ENCODE results near the gene MYADML2. TPM values are rescaled to one million over a fixed set of nuclear protein-coding genes. Genes with fewer than 3 reads are reported as not detected.
A peak's percentile ranks its signal among the peaks of the same experiment; 100 is the strongest.

The MYADML2 gene, protein sequence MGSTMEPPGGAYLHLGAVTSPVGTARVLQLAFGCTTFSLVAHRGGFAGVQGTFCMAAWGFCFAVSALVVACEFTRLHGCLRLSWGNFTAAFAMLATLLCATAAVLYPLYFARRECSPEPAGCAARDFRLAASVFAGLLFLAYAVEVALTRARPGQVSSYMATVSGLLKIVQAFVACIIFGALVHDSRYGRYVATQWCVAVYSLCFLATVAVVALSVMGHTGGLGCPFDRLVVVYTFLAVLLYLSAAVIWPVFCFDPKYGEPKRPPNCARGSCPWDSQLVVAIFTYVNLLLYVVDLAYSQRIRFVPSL
- total RNA-seq = not detected
- polyA plus RNA-seq = not detected
- long read RNA-seq, donor 1 = 0 reads
- long read RNA-seq, donor 2 = 0 reads
- long read RNA-seq, donor 3 = 0 reads
- long read RNA-seq, donor 4 = 0 reads
- long read RNA-seq, donor 5 = 0 reads
- long read RNA-seq, donor 6 = 0 reads
- long read RNA-seq, donor 7 = 0 reads
- long read RNA-seq, donor 8 = 0 reads
- long read RNA-seq, donor 9 = 0 reads
- long read RNA-seq, donor 10 = 0 reads

GRCh38 chr17:81947189-81947588 lies at the start of gene MYADML2:
MYADML2 (minus strand) TSS chr17:81947233; CDS start chr17:81941741, 5,492 bp downstream.
- WGBS, 5 donors = 84 to 92% (median 89%) methylated on average over 13 of the region's 13 CpGs
- no peak within 1 kb of the TSS for H3K27ac ChIP-seq
- H3K4me3 ChIP-seq = no peak within 1 kb of the TSS
- H3K27me3 ChIP-seq = peaks cover 0 to 36% (median 2%) of the 10 kb centered on the region in 3 donors
- peaks cover 0 to under 1% (median 0%) of the 10 kb centered on the region in 4 donors for H3K4me1 ChIP-seq
- no peak for TF ChIP-seq POLR2A (IDR thresholded peaks at IDR 0.05)
- H3K36me3 ChIP-seq = no peaks in the 10 kb centered on the region
- no peak for DNase-seq
- H3K9me3 ChIP-seq = no peaks in the 10 kb centered on the region
- intact Hi-C loops (cut with DNase I; ENCODE audit: low total_unique reads) = no loop called here

GRCh38 chr17:81996232-81996756 lies 49.3 kb upstream of the MYADML2 start:
- Histone ChIP-seq H3K4me1 (peaks cover 15 to 57% (median 51%) of the 10 kb centered on the region in 4 donors), H3K9me3 (no peaks in the 10 kb centered on the region), H3K4me3 (no peak overlapping the region), H3K36me3 (peaks cover 0 to 47% (median 19%) of the 10 kb centered on the region in 4 donors), H3K27ac (no peak overlapping the region), H3K27me3 (no peaks in the 10 kb centered on the region)
- intact Hi-C loops (cut with DNase I; ENCODE audit: low total_unique reads) = no loop called here
- WGBS, 5 donors = 90 to 94% (median 93%) methylated on average over 26 to 28 of the region's 28 CpGs
- no peak for DNase-seq
- no peak for TF ChIP-seq EP300 (IDR thresholded peaks at IDR 0.05)
- TF ChIP-seq, protein P1, sequence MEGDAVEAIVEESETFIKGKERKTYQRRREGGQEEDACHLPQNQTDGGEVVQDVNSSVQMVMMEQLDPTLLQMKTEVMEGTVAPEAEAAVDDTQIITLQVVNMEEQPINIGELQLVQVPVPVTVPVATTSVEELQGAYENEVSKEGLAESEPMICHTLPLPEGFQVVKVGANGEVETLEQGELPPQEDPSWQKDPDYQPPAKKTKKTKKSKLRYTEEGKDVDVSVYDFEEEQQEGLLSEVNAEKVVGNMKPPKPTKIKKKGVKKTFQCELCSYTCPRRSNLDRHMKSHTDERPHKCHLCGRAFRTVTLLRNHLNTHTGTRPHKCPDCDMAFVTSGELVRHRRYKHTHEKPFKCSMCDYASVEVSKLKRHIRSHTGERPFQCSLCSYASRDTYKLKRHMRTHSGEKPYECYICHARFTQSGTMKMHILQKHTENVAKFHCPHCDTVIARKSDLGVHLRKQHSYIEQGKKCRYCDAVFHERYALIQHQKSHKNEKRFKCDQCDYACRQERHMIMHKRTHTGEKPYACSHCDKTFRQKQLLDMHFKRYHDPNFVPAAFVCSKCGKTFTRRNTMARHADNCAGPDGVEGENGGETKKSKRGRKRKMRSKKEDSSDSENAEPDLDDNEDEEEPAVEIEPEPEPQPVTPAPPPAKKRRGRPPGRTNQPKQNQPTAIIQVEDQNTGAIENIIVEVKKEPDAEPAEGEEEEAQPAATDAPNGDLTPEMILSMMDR (IDR thresholded peaks at IDR 0.05) = no peak
- TF ChIP-seq POLR2A (IDR thresholded peaks at IDR 0.05) = no peak
- no peak for TF ChIP-seq POLR2AphosphoS5 (IDR thresholded peaks at IDR 0.05)

DNA sequence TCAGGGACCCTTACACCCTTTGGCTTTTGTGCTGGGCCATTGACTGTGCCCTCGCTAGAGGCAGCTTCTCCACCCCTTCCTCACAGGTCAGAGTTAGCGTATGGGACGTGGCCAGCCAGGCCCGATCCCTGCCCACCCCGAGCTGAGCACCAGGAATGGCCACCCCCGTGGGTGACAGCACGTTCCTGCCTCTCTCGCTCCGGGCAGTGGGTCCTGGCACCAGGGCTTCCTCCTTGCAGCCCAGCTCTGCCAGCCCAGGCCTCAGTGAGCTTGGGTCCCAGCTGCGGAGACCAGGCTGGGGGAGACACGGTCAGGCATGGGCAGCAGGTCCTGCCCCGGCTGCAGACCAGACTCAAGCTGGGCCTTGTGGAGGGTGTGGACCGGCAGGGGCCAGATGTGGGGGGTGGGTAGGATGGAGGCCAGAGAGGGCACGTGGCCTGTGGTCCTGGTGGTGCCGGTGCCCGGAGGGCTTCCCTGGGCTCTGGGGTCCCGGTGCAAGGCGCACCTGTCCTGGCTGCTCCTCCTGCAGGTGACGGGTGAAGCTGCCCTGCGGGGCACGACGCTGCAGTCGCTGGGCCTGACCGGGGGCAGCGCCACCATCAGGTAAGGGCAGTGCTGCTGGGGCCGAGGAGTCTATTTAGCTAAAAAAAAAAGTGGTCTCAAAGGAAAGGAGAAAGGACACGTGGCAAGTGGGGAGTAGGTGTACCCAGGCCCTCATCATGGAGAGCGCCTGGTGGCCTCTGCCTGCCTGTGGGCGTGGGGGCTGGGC lies 48.6 kb upstream of the MYADML2 start:
- Histone ChIP-seq H3K27me3 (no peaks in the 10 kb centered on the region), H3K36me3 (peaks cover 0 to 47% (median 19%) of the 10 kb centered on the region in 4 donors), H3K4me1 (peaks cover 20 to 59% (median 57%) of the 10 kb centered on the region in 4 donors), H3K9me3 (no peaks in the 10 kb centered on the region), H3K27ac (peak overlapping the region in 1 of 5 donors; percentile 59), H3K4me3 (no peak overlapping the region)
- DNase-seq = no peak
- WGBS, 5 donors = 90 to 94% (median 93%) methylated on average over 27 to 29 of the region's 29 CpGs
- intact Hi-C loops (cut with DNase I; ENCODE audit: low total_unique reads) = no loop called here
- no peak for TF ChIP-seq POLR2A (IDR thresholded peaks at IDR 0.05)

- H3K4me1 ChIP-seq = peaks cover 20 to 53% (median 53%) of the 10 kb centered on the region in 4 donors
- no peaks in the 10 kb centered on the region for H3K27me3 ChIP-seq
- WGBS, 5 donors = 40 to 69% (median 52%) methylated on average over 26 to 39 of the region's 39 CpGs
- H3K4me3 ChIP-seq = peak overlapping the region in 1 of 4 donors; percentile 3
- H3K9me3 ChIP-seq = no peaks in the 10 kb centered on the region
- H3K36me3 ChIP-seq = peaks cover 0 to 51% (median 21%) of the 10 kb centered on the region in 4 donors
- peak; percentile 69 to 72 for DNase-seq
- intact Hi-C loops (cut with DNase I; ENCODE audit: low total_unique reads) = no loop called here
- peak overlapping the region in 3 of 5 donors; percentile 7 to 59 (median 16) for H3K27ac ChIP-seq
- TF ChIP-seq, protein P1 (IDR thresholded peaks at IDR 0.05) = no peak
- TF ChIP-seq EP300 (IDR thresholded peaks at IDR 0.05) (no peak), POLR2AphosphoS5 (IDR thresholded peaks at IDR 0.05) (no peak), POLR2A (IDR thresholded peaks at IDR 0.05) (no peak)
These were observed 47.8 kb upstream of the MYADML2 start for GRCh38 chr17:81994593-81995462.
